Tongue (tissue), 3 donors: Measurements from ENCODE around the gene ANKRD10. TPM values are rescaled to one million over a fixed set of nuclear protein-coding genes. Genes with fewer than 3 reads are reported as not detected.

Experiments used
- DNase-seq: peaks from one replicate; pipeline ENCODE4 v3.0.0-alpha.2; 2015
- small RNA-seq: library from RNA; depleted of rRNA; stranded (forward); fragments of <200 nt; gene quantifications from one replicate; pipeline ENCODE3, GENCODE V24; 2014; ENCODE audit warnings: low replicate concordance
- total RNA-seq: library from RNA; depleted of rRNA; stranded (reverse); fragments of >200 nt; gene quantifications from one replicate; pipeline ENCODE4 v1.2.3, GENCODE V29; 2014

Gene ANKRD10
- total RNA-seq, 1 donor from 2014 or later: 201 TPM

GRCh38 chr13:110830800-110831371, 84.0 kb downstream of the ANKRD10 start:
- DNase-seq: no peak

- DNase-seq: no peak
Observed at GRCh38 chr13:110830331-110830730, 84.5 kb downstream of the ANKRD10 start.

GRCh38 chr13:110829486-110829885, 85.4 kb downstream of the ANKRD10 start:
- no peak for DNase-seq

GRCh38 chr13:110828705-110829104, 86.2 kb downstream of the ANKRD10 start:
- DNase-seq: no peak

Small RNA genes within 50 kb of the gene (small RNA-seq; reads per million reads assigned to genes)
- not detected for gene AL442128.1

Other genes with a start within 250 kb of the ANKRD10 start
- 77.1 TPM for gene CARS2, start 209.0 kb downstream of the ANKRD10 start, total RNA-seq
- 26.0 TPM for gene ING1, start 201.4 kb downstream of the ANKRD10 start, total RNA-seq
- gene ARHGEF7, start 200.2 kb upstream of the ANKRD10 start, total RNA-seq: 181 TPM